GM12874 (cell line): ENCODE data around the gene LYST.

ENCODE experiments used
- TF ChIP-seq, protein P1 (sequence below): IDR thresholded peaks from 2 replicates; pipeline ENCODE4 v1.5.1; 2011; ENCODE audit warnings: low read depth, mild to moderate bottlenecking, control low read depth, low read length, moderate library complexity; ENCODE audit not compliant: insufficient read depth

The LYST gene, protein sequence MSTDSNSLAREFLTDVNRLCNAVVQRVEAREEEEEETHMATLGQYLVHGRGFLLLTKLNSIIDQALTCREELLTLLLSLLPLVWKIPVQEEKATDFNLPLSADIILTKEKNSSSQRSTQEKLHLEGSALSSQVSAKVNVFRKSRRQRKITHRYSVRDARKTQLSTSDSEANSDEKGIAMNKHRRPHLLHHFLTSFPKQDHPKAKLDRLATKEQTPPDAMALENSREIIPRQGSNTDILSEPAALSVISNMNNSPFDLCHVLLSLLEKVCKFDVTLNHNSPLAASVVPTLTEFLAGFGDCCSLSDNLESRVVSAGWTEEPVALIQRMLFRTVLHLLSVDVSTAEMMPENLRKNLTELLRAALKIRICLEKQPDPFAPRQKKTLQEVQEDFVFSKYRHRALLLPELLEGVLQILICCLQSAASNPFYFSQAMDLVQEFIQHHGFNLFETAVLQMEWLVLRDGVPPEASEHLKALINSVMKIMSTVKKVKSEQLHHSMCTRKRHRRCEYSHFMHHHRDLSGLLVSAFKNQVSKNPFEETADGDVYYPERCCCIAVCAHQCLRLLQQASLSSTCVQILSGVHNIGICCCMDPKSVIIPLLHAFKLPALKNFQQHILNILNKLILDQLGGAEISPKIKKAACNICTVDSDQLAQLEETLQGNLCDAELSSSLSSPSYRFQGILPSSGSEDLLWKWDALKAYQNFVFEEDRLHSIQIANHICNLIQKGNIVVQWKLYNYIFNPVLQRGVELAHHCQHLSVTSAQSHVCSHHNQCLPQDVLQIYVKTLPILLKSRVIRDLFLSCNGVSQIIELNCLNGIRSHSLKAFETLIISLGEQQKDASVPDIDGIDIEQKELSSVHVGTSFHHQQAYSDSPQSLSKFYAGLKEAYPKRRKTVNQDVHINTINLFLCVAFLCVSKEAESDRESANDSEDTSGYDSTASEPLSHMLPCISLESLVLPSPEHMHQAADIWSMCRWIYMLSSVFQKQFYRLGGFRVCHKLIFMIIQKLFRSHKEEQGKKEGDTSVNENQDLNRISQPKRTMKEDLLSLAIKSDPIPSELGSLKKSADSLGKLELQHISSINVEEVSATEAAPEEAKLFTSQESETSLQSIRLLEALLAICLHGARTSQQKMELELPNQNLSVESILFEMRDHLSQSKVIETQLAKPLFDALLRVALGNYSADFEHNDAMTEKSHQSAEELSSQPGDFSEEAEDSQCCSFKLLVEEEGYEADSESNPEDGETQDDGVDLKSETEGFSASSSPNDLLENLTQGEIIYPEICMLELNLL (N-terminal part only)

DNA sequence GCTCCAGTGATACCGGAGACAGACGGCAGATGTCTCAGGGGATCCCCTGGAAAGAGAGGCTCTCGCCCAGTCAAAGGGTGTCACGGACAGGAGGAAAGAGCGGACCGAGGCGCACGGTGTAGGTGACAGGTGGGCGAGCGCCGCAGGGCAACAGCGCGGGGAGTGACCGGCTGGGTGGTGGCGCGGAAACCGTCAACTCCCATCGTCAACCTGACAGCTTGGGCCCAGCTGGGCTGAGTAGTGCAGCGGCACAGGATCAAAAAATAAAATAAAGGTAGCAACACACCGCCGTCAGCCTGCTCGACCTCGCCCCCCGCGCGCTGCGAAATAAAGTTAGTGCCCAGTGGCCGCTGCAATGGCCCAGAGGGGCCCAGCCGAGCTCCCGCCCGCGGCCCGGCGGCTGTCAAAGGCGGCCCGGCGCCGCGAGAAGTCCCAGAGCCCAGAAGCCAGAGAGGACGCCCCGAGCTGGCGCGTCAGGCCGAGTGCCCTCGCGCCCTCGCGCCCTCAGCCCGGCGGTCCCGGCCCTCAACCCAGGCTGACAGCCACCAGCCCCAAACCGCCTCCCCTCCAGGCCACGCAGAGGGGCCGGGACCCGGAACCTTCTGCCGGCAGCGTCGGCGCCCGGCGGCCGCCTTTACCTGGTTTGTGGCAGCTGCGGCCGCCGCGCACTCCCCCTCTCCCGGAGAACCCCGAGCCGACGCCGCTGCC lies at the start of gene LYST:
TSS of gene LYST (minus strand) at position 702 of the 708 bp plus-strand sequence. CDS start 36,489 bp downstream, outside the sequence.
- TF ChIP-seq, protein P1, sequence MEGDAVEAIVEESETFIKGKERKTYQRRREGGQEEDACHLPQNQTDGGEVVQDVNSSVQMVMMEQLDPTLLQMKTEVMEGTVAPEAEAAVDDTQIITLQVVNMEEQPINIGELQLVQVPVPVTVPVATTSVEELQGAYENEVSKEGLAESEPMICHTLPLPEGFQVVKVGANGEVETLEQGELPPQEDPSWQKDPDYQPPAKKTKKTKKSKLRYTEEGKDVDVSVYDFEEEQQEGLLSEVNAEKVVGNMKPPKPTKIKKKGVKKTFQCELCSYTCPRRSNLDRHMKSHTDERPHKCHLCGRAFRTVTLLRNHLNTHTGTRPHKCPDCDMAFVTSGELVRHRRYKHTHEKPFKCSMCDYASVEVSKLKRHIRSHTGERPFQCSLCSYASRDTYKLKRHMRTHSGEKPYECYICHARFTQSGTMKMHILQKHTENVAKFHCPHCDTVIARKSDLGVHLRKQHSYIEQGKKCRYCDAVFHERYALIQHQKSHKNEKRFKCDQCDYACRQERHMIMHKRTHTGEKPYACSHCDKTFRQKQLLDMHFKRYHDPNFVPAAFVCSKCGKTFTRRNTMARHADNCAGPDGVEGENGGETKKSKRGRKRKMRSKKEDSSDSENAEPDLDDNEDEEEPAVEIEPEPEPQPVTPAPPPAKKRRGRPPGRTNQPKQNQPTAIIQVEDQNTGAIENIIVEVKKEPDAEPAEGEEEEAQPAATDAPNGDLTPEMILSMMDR: peak; percentile 35

- TF ChIP-seq, protein P1: no peak
Measured at GRCh38 chr1:235913311-235913710, 46.6 kb upstream of the LYST start.

- TF ChIP-seq, protein P1: no peak
Measured at GRCh38 chr1:235911876-235912275, 45.2 kb upstream of the LYST start.

DNA sequence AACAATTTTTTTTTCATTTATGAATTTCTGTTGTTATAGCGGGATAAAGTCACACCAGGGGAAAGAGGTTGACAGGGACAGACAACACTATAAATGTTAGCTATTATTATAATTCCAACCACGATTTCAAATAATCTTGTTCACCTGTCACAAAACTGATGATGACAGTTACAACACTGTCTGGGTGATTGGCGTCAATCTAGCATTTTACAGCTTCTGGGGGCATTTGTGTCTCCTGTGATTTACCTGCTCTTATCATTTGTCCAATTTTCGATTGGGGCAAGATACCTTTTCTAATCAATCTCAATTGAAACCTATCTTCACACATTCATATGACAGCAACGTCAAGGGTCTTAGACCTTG lies 44.6 kb upstream of the LYST start:
- TF ChIP-seq, protein P1: no peak

GRCh38 chr1:235910357-235911299 lies 43.9 kb upstream of the LYST start:
- TF ChIP-seq, protein P1: no peak
